OCI-LY7 (cell line): ENCODE measurements around the gene CHD5.

Source experiments
- EZH2phosphoT487 ChIP-seq: fragments of 200-600 bp; sonication (generic); IDR thresholded peaks from 2 replicates; pipeline ENCODE4 v1.6.1; 2018; ENCODE audit warnings: low read depth, borderline replicate concordance, mild to moderate bottlenecking, mixed run types, antibody characterized with exemption, low read length, moderate library complexity, mixed read lengths
- TF ChIP-seq, protein P1 (sequence below): fragments of 200-600 bp; sonication (generic); conservative IDR thresholded peaks from 2 replicates; pipeline ENCODE4 v1.5.1; 2014; ENCODE audit warnings: mild to moderate bottlenecking, antibody characterized with exemption, low read length, moderate library complexity, mixed read lengths

DNA sequence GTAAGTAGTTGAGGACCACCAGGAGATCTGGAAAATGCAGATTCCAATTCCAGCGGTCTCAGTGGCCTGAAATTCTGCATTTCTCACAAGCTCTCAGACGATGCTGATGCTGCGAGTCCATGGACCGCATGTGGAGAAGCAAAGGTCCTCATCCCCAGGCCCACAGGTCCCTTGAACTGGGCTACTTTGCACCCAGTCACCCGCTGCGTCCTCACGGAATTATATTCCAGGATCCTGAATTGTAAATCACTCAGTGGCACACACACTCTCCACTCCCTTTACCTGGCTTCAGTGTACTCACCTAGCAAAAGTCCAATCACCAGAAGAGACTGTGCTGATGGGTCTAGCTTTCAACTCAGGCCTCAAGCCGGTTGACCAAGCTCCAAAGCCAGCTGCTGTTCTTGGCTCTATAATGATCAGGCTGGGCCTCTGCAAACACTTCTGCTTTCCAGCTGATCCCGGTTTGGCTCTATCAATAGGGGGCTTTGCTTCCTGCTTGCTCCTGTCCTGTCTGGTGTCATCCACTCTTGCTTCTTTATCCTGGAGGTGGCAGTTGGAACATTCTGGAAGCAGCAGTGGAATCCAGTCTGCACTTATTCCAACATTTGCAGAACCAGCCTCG is 20.2 kb upstream of the CHD5 start:
- TF ChIP-seq, protein P1, sequence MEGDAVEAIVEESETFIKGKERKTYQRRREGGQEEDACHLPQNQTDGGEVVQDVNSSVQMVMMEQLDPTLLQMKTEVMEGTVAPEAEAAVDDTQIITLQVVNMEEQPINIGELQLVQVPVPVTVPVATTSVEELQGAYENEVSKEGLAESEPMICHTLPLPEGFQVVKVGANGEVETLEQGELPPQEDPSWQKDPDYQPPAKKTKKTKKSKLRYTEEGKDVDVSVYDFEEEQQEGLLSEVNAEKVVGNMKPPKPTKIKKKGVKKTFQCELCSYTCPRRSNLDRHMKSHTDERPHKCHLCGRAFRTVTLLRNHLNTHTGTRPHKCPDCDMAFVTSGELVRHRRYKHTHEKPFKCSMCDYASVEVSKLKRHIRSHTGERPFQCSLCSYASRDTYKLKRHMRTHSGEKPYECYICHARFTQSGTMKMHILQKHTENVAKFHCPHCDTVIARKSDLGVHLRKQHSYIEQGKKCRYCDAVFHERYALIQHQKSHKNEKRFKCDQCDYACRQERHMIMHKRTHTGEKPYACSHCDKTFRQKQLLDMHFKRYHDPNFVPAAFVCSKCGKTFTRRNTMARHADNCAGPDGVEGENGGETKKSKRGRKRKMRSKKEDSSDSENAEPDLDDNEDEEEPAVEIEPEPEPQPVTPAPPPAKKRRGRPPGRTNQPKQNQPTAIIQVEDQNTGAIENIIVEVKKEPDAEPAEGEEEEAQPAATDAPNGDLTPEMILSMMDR: no peak
- no peak for TF ChIP-seq EZH2phosphoT487
